GM21717 (cell line): ENCODE measurements around the gene CALN1.
"Not testable (repeated sequence)": the region's sequence is repeated elsewhere in the genome, so short reads cannot be mapped to it uniquely, and the experiment has no call there.

Experiments
- ATAC-seq: cut with Tn5 transposase; IDR thresholded peaks from one replicate; pipeline ENCODE4 v1.9.1; 2021; ENCODE audit warnings: mild to moderate bottlenecking, moderate library complexity; ENCODE audit not compliant: unreplicated experiment

The CALN1 gene

DNA sequence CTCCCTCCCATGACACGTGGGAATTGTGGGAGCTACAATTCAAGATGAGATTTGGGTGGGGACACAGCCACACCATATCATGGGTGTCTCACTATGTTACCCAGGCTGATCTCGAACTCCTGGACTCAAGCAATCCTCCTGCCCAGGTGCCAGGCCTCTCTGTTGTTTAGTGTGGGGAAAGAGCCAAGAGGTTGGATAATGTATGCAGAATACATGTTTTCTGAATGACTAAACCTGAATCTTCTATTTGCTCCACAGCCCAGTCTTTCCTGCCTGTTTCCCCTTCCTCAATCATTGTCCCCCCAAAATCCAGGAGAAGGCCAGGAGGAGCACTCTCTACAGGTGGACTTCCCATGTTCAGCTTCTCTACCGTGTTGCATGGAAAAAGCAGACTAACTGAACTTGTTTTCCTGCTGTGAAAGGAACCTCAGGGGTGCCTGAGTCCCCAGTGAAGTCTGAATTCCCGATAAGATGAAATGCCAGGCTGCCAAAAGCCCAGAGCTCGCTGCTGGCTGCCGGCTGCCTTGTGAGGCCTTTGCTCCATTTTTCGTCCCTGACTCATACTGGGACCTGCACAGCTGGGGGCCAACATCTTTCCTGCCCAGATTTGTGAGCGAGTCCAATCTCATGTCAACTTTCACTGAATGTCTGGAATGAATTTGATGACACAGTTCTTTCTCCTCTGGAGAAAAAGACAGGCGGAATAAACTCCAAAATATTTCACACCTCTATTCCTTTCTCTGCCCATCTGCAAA is 588.0 kb downstream of the CALN1 start:
- no peak for ATAC-seq

DNA sequence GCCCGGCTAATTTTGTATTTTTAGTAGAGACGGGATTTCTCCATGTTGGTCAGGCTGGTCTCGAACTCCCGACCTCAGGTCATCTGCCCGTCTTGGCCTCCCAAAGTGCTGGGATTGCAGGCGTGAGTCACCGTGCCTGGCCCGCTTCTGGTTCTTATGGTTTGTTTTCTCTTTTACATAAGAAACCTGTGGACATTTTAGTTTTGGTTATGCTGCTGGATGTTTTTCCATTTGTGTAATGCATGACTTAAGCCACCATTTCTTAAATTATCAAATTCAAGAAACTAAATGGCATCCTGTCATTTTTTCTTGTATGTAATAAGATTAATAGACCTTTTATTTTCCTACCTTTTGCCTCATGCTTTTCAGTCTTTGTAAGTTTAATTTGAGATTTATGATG is 589.7 kb downstream of the CALN1 start:
- not testable (repeated sequence) for ATAC-seq

DNA sequence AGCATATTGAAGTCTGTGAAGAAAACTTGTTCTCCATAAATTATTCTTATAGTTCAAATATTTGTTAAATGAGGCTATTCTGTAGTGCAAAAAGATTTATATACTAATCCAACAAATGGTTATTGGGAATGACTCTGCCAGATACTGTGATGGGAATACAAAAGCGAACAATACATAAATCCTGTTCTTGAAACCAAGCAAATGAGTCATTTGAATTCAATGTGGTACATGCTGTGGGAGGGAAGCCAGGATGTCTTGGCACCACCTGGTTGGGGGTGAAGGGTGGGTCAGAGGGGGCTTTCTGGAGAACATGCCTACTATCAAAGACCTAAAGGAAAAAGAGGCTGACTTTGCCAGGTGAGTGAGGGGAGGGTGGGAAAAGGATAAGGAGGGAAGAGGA is 594.2 kb downstream of the CALN1 start:
- ATAC-seq = no peak

DNA sequence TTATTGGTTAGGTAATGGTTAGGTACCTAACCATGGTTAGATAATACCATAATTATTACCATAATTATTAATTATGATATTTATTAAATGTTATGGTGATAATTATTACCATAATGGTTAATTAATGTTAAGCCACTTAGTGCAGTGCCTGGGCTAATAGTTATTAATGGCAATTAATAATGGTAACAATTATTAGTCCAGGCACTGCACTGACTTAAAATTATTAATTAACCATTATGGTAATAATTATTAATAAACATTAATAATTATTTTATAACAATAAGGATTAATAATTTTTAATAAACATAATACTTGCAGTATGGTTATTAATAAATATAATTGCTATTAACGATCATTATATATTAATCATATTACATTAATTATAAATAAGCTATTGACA is 604.0 kb downstream of the CALN1 start:
- no peak for ATAC-seq

DNA sequence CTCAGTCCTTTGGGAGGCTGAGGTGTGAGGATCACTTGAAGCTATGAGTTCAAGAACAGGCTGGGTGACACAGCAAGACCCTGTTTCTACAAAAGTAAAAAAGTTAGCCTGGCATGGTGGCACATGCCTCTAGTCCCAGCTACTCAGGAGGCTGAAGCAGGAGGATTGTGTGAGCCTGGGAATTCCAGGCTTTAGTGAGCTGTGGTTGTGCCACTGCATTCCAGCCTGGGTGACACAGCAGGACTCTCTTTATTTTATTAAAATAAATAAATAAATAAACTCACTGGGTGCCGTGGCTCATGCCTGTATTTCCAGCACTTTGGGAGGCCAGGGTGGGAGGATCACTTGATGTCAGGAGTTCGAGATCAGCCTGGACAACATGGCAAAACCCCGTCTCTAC is 607.9 kb downstream of the CALN1 start:
- ATAC-seq = no peak

DNA sequence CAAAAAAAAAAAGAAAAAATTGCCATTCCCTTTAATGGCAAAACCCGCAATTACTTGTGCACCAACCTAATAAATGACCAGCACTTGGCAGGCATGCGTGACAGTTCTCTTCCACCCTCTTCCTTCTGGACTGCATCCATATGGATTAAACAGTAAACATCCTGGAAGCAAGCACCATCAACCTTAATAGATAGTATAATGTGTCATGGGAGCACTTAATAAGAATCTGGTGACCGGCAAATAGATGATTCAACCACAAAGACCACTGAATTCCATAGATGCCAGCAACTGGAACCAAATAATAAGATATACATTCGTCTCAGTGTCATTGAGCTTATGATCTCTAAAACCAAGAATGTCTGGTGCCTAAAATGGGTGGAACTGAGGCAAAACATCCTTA is 610.2 kb downstream of the CALN1 start:
- ATAC-seq = no peak

DNA sequence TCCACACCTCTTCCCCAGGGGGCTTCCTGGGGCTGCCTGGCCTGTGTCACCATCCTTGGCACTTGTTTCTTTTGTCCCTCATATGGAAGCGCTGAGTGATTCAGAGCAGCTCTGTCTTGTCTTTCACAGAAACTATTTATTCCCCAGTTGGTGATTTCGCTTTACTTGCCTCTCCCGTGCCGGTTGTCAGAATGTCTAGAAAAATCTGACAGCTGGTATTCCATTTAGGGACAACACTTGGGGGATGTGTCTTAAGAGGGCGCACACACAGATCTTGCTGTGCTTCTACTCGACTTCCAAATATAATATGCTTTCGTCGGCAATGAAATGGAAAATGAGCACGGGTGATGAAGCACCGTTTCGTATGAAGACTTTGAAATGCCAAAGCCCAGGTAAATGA is 611.8 kb downstream of the CALN1 start:
- ATAC-seq = no peak

DNA sequence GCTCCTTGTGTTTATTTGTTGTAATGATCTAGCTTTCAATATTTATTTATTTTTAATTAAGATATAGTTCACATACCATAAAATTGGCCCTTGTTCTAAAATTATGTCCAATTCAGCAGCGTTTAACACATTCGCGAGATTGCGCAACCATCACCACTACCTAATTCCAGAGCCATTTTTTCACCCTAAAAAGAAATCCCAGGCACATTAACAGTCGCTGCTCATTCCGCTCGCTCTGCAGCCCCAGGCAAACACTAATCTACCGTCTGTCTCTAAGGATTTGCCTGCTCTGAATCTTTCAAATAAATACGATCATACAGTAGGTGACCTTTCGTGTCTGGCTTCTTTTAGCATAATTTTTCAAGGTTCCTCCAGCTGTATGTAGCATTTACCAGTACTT is 616.7 kb downstream of the CALN1 start:
- no peak for ATAC-seq

DNA sequence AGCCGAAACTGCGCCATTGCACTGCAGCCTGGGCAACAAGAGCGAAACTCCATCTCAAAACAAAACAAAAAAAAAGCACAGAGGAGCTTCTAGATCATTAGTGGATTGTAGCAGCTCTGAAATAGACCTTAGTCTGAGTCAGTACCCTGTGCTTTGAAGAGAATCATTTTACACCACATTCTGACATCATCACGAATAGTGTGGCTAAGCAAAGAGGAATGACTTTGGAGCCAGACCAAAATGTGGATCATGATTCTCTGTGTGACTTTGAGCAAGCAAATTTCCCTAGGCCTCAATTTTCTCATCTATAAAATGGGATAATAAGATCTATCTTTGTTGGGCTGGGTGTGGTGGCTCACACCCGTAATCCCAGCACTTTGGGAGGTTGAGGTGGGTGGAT is 618.9 kb downstream of the CALN1 start:
- ATAC-seq = no peak

DNA sequence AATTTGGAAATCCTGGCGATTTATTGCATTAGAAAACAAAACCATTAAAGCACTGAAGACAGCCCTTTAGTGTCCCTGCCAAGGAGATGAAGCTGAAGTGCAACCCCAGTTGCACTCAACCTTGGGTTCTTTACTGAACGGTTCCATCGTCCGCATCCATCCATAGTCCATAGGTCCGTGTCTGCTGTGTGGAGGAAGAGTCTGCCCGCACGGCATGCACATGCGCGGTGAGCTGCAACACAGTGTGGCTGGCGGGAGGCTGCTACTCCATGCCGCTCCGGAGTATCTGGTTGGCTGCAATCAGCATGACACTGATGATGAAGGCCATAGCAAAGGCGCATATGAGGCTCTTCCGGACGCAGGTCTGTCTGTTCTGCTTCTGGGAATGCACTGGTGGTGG is 624.6 kb downstream of the CALN1 start:
- no peak for ATAC-seq

DNA sequence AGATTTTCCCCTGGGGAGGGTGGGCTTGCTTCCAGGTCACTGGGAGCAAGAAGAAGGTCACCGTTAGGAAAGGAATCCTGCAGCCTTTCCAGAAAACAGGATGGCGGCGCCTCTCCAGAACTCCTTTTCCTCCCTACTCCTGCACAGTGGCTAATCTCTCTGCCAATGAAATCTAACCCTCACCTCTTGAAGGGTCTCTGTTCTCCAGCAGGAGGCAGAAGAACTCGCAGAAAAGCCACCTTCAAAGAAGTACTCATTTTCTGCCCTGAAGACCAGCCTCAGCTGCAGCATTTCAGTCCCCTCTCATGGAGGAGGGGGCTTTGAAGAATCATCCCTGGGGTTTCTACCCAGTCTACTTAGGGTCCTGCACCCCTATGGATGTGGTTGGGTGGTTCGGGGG is 626.9 kb downstream of the CALN1 start:
- ATAC-seq = no peak

DNA sequence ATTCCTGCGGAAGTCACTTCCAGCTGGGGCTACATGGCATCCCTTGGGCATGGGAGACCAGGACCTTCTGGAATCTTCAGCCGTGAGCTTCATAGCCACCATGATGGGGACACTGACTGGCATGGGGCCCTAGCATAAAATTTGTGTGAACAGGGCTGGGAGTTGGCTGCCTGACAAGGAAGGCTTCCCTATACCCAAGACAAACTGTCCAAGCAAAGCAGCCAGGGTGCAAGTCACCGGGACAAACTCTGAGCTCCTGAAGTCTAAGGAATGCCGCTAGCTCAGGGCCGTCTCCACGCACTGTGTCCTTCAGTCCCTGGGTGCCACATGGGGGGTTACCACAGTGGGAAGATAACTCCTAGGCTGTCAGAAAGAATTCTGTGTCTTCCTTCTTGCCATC is 627.4 kb downstream of the CALN1 start:
- no peak for ATAC-seq

DNA sequence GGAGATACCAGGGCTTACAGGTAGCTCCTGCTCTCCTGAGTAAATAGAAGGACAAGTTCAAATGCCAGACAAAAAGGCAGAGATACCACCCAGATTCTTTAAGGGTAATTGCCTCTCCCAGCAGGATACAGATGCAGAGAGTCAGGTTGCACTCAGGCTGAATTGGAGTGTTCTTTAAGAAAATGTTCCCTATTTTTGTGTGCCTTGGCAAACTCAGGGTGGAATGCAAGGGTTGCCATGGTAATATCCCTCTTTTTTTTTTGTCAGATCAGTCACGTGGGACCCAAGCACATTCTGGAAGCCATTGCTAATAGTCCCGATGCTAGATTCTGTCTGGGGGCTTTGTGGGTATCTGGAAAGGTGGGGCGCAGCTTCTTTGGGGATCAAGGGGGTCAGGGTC is 628.0 kb downstream of the CALN1 start:
- no peak for ATAC-seq

DNA sequence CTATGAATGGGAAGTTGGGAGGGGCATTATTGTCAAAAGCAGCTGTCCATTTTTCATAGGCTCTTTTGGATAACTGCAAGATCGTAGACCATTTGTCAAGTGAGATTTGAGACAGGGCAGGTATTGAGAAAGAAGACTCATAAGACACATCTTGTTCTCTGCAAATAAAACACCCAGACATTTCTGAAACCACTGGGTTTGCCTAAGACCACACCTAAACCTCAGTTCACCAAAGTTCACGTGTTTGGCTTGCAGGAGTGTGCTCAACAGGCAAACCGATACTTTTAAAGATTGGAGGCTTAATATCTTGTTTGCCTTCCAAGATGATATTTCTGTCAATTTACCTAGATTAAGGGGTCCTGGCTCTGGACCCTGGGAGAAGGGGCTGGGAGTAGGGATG is 628.4 kb downstream of the CALN1 start:
- no peak for ATAC-seq

DNA sequence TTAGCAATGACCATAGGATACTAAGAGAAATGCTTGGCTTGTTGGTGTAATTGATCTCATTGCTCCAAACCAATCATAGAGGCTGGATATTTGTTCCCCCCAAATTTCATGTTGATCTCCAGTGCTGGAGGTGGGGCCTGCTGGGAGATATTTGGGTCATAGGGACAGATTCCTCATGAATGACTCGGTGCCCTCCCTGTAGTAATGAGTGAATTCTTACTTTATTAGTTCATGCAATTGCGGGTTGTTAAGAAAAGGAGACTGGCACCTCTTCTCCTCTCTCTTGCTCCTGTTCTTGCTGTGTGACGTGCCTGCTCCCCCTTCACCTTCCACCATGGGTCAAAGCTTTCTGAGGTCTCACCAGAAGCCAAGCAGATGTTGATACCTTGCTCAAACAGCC is 630.1 kb downstream of the CALN1 start:
- ATAC-seq = no peak

DNA sequence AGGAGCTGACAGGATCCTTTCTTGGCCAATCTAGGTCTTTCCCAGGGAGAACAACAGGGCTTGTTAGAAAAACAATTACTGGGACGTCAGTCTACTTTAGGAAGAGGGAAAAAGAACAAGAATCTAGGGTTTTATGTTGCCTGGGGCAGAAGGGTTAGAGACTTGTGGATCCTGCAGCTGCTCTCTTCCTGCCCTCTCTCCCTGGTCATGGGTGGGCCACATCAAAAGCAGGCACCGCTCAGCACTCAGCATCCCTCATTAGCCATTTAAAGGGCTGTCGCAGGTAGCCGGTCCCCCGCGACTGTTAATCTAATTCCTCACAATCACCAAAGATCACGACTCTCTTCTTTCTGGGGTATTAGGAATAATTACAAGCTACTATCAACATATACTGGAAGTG is 631.9 kb downstream of the CALN1 start:
- ATAC-seq = no peak

DNA sequence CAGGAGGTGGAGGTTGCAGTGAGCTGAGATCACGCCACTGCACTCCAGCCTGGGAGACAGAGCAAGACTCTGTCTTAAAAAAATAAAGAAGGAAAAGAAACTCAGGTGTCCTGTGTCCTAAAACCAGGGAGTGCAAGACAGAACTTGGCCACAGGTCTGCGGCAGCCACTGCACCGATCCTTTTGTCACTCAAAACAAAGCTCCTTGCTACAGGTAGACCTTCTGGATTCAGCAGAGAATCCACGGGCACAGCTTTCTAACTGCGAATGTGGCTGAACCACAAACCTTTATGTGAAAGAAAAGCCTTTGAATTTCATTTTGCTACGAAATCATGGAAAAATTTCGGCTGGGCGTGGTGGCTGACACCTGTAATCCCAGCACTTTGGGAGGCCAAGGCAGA is 634.9 kb downstream of the CALN1 start:
- no peak for ATAC-seq

DNA sequence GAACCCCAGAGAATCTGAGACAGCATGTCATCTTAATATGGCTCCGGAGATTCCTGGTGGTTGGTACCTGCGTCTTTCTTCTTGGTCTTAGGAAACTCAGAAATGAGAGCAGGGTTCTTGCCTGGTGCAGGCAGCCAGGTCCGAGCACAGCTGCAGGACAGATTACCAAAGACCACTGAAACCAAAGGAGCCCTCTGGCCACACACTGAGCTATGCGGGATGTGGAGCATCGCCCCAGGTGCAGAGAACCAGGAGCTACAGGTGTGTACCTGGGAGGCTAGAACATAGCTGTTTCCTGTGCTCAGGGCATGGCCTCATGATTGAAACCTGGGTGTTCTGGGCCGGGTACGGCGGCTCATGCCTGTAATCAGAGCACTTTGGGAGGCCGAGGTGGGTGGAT is 635.4 kb downstream of the CALN1 start:
- ATAC-seq = no peak

DNA sequence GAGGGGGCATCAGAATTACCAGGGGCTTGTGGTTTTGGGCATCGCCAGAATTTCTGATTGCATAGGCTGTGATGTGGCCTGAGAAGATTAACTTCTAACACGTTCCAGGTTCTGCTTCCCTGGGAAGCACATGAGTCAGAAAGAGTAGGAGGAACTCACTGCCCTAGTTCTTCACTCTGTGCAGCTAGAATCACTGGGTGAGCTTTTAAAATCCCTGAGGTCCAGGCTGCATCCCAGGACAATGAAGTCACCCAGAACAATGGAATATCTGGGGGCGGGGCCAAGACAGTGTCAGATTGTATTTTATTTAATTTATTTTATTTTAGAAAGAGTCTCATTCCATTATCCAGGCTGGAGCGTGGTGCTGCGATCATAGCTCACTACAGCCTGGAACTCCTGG is 636.5 kb downstream of the CALN1 start:
- no peak for ATAC-seq

DNA sequence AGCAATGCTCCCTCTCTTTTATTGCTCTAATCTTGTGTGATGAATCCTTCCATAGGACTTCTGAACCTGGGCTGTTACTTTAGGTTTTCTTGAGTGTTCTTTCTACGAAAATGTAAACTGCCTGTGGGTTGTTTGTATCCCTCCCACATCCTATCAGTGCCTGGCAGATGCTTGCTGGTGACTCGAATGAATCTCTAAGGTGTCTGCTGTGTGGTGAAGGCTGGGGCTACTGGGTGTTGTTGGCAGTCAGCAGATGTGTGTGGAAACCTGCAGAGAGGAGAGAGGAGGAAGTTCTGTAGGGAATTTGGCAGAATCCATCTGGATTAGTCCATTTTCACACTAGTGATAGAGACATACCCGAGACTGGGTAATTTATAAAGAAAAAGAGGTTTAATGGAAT is 639.4 kb downstream of the CALN1 start:
- no peak for ATAC-seq

DNA sequence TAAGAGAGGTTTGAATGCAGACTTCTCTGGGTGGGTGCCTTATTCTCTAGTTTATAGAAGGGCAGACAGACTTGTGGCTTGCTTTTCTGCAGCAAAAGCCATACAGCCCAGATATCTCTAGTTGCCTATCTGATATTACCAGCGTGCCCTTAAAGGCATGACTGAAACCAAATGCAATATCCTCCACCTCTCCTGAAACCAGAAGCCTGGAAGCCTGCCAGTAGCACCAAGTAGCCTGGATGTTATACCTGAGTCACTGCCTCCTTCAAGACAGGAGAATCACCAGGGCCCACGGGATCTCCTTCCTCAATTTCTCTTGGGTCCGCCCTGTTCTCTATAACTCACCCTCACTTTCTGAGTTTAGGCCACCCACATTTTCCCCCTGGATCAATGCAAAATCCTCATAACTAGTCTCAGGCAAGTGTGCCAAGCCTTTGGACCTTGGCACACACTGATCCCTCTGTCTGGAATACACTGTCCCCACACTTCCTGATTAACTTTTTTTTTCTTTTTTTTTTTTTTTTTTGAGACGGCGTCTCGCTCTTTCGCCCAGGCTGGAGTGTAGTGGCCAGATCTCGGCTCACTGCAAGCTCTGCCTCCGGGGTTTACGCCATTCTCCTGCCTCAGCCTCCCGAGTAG is 641.8 kb downstream of the CALN1 start:
- no peak for ATAC-seq

DNA sequence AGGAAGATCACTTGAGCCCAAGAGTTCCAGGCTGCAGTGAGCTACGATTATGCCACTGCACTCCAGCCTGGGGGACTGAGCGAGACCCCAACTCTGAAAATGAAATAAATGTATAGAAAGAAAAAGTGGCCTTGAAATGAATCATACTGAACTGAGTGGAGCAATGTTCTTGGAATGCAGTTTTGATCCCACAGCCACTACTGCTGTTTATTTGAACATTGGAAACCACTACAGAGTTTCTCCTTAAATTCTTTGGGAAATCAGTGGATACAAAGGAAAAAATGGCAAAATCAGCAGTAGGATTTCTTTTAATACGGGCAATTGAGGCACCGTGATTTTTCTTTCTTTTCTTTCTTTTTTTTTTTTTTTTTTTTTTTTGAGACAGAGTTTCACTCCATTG is 642.8 kb downstream of the CALN1 start:
- no peak for ATAC-seq

DNA sequence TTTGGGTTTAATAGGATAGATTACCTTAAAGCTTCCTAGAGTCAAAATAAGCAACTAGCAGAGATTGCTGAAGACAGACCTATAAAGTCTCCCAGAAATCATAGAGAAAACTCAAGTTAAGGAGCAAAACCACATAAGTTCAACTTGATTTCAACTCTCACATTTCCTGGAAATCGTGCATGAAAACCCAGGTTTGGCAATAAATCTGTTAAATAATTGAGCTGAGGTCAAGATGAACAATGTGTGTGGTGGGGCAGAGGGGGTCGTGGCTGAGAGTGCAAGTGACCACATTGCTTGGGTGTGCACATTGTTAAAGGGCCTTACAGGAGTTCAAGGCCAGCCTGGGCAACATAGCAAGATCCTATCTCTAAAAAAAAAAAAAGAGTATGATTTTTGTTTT is 643.7 kb downstream of the CALN1 start:
- no peak for ATAC-seq
